Measurements from ENCODE around the gene WWOX.

GRCh38 chr16:78244131-78244895 lies 144.9 kb downstream of the WWOX start:
- TF ChIP-seq, protein P1, sequence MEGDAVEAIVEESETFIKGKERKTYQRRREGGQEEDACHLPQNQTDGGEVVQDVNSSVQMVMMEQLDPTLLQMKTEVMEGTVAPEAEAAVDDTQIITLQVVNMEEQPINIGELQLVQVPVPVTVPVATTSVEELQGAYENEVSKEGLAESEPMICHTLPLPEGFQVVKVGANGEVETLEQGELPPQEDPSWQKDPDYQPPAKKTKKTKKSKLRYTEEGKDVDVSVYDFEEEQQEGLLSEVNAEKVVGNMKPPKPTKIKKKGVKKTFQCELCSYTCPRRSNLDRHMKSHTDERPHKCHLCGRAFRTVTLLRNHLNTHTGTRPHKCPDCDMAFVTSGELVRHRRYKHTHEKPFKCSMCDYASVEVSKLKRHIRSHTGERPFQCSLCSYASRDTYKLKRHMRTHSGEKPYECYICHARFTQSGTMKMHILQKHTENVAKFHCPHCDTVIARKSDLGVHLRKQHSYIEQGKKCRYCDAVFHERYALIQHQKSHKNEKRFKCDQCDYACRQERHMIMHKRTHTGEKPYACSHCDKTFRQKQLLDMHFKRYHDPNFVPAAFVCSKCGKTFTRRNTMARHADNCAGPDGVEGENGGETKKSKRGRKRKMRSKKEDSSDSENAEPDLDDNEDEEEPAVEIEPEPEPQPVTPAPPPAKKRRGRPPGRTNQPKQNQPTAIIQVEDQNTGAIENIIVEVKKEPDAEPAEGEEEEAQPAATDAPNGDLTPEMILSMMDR (IDR thresholded peaks at IDR 0.05; ENCODE audit: insufficient read depth, low read depth, low read length): no peak
- no peak for TF ChIP-seq EZH2 (IDR thresholded peaks at IDR 0.05; ENCODE audit: insufficient read depth, low read length)
